IMR-90 (cell line): ENCODE results near the gene ZNF442. TPM values are rescaled to one million over a fixed set of nuclear protein-coding genes. Genes with fewer than 3 reads are reported as not detected.

Experiments used
- ATAC-seq: fragments of 200-7000 bp; cut with Tn5 transposase; 2 replicates; pipeline ENCODE4 v1.9.1; 2020; ENCODE audit warnings: low read depth, mild to moderate bottlenecking, moderate library complexity
- BruUV-seq: library from RNA; stranded (reverse); fragments of 400-500 nt; replicated peaks from 2 replicates; lab custom pipeline; 2021; lab: Mats Ljungman, UMichigan
- CTCF ChIA-PET: fragments of 300-600 bp; formaldehyde crosslinking; extraction: SDS; loops from one replicate; lab custom pipeline; 2021; ENCODE audit warnings: antibody characterized with exemption; lab: Yijun Ruan, JAX
- POLR2A ChIA-PET: fragments of 300-600 bp; sonication (Branson Sonifier 250); formaldehyde crosslinking; loops from one replicate; lab custom pipeline; 2022; ENCODE audit warnings: antibody characterized with exemption; ENCODE audit not compliant: unreplicated experiment; lab: Charles Lee
- DNase-seq: peaks from one replicate; pipeline ENCODE4 v3.0.0; 2013
- H2AFZ ChIP-seq: replicated peaks from 2 replicates; pipeline ENCODE3; 2013; ENCODE audit warnings: low read length, mild to moderate bottlenecking; ENCODE audit not compliant: poor library complexity
- H2AK5ac ChIP-seq: 2 replicates; pipeline ENCODE4 v1.6.1; 2013; ENCODE audit warnings: low read depth, low read length, inconsistent platforms
- H2AK9ac ChIP-seq: replicated peaks from 2 replicates; pipeline ENCODE3; 2013; ENCODE audit warnings: mild to moderate bottlenecking, low read depth, low read length, moderate library complexity; ENCODE audit not compliant: poor library complexity
- H2BK120ac ChIP-seq: 2 replicates; pipeline ENCODE4 v1.6.1; 2013; ENCODE audit warnings: low read depth, low read length, inconsistent platforms
- H2BK15ac ChIP-seq: 3 replicates; pipeline ENCODE4 v1.6.1; 2013; ENCODE audit warnings: low read depth, low read length, inconsistent platforms
- H2BK20ac ChIP-seq: 2 replicates; pipeline ENCODE4 v1.6.1; 2013; ENCODE audit warnings: low read depth, mild to moderate bottlenecking, inconsistent platforms, low read length, moderate library complexity
- H2BK5ac ChIP-seq: 2 replicates; pipeline ENCODE4 v1.6.1; 2013; ENCODE audit warnings: mild to moderate bottlenecking, low read depth, low read length, inconsistent platforms; ENCODE audit not compliant: poor library complexity, severe bottlenecking
- H3K14ac ChIP-seq: replicated peaks from 2 replicates; pipeline ENCODE4 v1.6.1; 2013; ENCODE audit warnings: low read depth, low read length, inconsistent platforms
- H3K18ac ChIP-seq: 2 replicates; pipeline ENCODE4 v1.6.1; 2013; ENCODE audit warnings: low read depth, low read length, control low read depth
- H3K23ac ChIP-seq: 2 replicates; pipeline ENCODE4 v1.6.1; 2013; ENCODE audit warnings: low read depth, low read length, inconsistent platforms
- H3K27ac ChIP-seq: 2 replicates; pipeline ENCODE4 v1.5.1; 2013; ENCODE audit warnings: mild to moderate bottlenecking, control low read depth, low read length; ENCODE audit not compliant: insufficient read depth
- H3K27me3 ChIP-seq: 2 replicates; pipeline ENCODE4 v1.6.1; 2013; ENCODE audit warnings: low read length; ENCODE audit not compliant: control insufficient read depth, insufficient read depth
- H3K36me3 ChIP-seq: 2 replicates; pipeline ENCODE4 v1.6.1; 2013; ENCODE audit warnings: low read length, mixed read lengths; ENCODE audit not compliant: control insufficient read depth, insufficient read depth
- H3K4ac ChIP-seq: 2 replicates; pipeline ENCODE4 v1.6.1; 2013; ENCODE audit warnings: low read depth, low read length, inconsistent platforms
- H3K4me1 ChIP-seq: 2 replicates; pipeline ENCODE4 v1.6.1; 2013; ENCODE audit warnings: low read length, mixed read lengths; ENCODE audit not compliant: control insufficient read depth, insufficient read depth
- H3K4me2 ChIP-seq: 2 replicates; pipeline ENCODE4 v1.6.1; 2013; ENCODE audit warnings: low read depth, mild to moderate bottlenecking, control low read depth, low read length, moderate library complexity
- H3K4me3 ChIP-seq: 2 replicates; pipeline ENCODE4 v1.5.1; 2013; ENCODE audit warnings: low read depth, mild to moderate bottlenecking, control low read depth, low read length, moderate library complexity; ENCODE audit not compliant: insufficient read depth
- H3K56ac ChIP-seq: 2 replicates; pipeline ENCODE4 v1.6.1; 2013; ENCODE audit warnings: low read length, inconsistent platforms; ENCODE audit not compliant: insufficient read depth; ENCODE audit errors: extremely low read depth
- H3K79me1 ChIP-seq, 2 experiments: 2 replicates each; pipeline ENCODE4 v1.6.1; 2013; ENCODE audit warnings: low read length in 2 of 2, inconsistent platforms in 1 of 2, low read depth in 1 of 2
- H3K9ac ChIP-seq: 2 replicates; pipeline ENCODE4 v1.6.1; 2013; ENCODE audit warnings: low read depth, low read length, control low read depth
- H3K9me1 ChIP-seq: 2 replicates; pipeline ENCODE4 v1.6.1; 2013; ENCODE audit warnings: low read length, inconsistent platforms; ENCODE audit not compliant: insufficient read depth
- H3K9me3 ChIP-seq: 2 replicates; pipeline ENCODE4 v1.6.1; 2013; ENCODE audit warnings: low read length; ENCODE audit not compliant: control insufficient read depth, insufficient read depth
- H4K20me1 ChIP-seq: 2 replicates; pipeline ENCODE4 v1.6.1; 2013; ENCODE audit warnings: low read length, inconsistent platforms; ENCODE audit not compliant: insufficient read depth
- H4K5ac ChIP-seq: 2 replicates; pipeline ENCODE4 v1.6.1; 2013; ENCODE audit warnings: mild to moderate bottlenecking, low read depth, low read length, control low read depth
- H4K8ac ChIP-seq, 2 experiments: 2 replicates each; pipeline ENCODE4 v1.6.1; 2013; ENCODE audit warnings: low read depth in 2 of 2, low read length in 2 of 2, control low read depth in 1 of 2, inconsistent platforms in 1 of 2
- H4K91ac ChIP-seq: 2 replicates; pipeline ENCODE4 v1.6.1; 2013; ENCODE audit warnings: low read depth, low read length, inconsistent platforms; ENCODE audit not compliant: insufficient read depth
- BHLHE40 ChIP-seq: fragments of 150-350 bp; IDR thresholded peaks from 2 replicates; pipeline ENCODE4 v1.6.1; 2016; ENCODE audit warnings: mild to moderate bottlenecking, low read depth, low read length
- CEBPB ChIP-seq: IDR thresholded peaks from 2 replicates; pipeline ENCODE4 v1.6.1; 2012; ENCODE audit warnings: low read depth, low read length, improper control_type of control experiment
- CHD1 ChIP-seq: IDR thresholded peaks from 2 replicates; pipeline ENCODE4 v1.6.1; 2012; ENCODE audit warnings: low read depth, low read length, improper control_type of control experiment
- CTCF ChIP-seq: conservative IDR thresholded peaks from 2 replicates; pipeline ENCODE4 v1.5.1; 2012; ENCODE audit warnings: mild to moderate bottlenecking, low read depth, low read length, improper control_type of control experiment
- ELK1 ChIP-seq: fragments of 150-350 bp; IDR thresholded peaks from 2 replicates; pipeline ENCODE4 v1.6.1; 2016; ENCODE audit warnings: low read depth, mild to moderate bottlenecking, low read length, moderate library complexity, borderline replicate concordance
- FOS ChIP-seq: fragments of 150-350 bp; IDR thresholded peaks from 2 replicates; pipeline ENCODE4 v1.6.1; 2016; ENCODE audit warnings: low read depth, low read length
- MAFK ChIP-seq: IDR thresholded peaks from 2 replicates; pipeline ENCODE4 v1.6.1; 2012; ENCODE audit warnings: low read depth, low read length, improper control_type of control experiment
- MAZ ChIP-seq: IDR thresholded peaks from 2 replicates; pipeline ENCODE4 v1.6.1; 2012; ENCODE audit warnings: low read depth, mild to moderate bottlenecking, low read length, improper control_type of control experiment, moderate library complexity, borderline replicate concordance
- MXI1 ChIP-seq: IDR thresholded peaks from 2 replicates; pipeline ENCODE4 v1.6.1; 2012; ENCODE audit warnings: low read depth, mild to moderate bottlenecking, low read length, moderate library complexity, borderline replicate concordance
- NFE2L2 ChIP-seq: fragments of 150-350 bp; IDR thresholded peaks from 2 replicates; pipeline ENCODE4 v1.6.1; 2016; ENCODE audit warnings: low read depth, mild to moderate bottlenecking, low read length
- POLR2A ChIP-seq: IDR thresholded peaks from 2 replicates; pipeline ENCODE4 v1.6.1; 2012; ENCODE audit warnings: mild to moderate bottlenecking, low read depth, low read length
- RAD21 ChIP-seq: IDR thresholded peaks from 2 replicates; pipeline ENCODE4 v1.6.1; 2012; ENCODE audit warnings: low read length, improper control_type of control experiment
- RCOR1 ChIP-seq: IDR thresholded peaks from 2 replicates; pipeline ENCODE4 v1.6.1; 2012; ENCODE audit warnings: mild to moderate bottlenecking, low read length, improper control_type of control experiment; ENCODE audit not compliant: insufficient replicate concordance
- RFX5 ChIP-seq: IDR thresholded peaks from 2 replicates; pipeline ENCODE4 v1.8.0; 2012; ENCODE audit warnings: low read depth, mild to moderate bottlenecking, low read length, moderate library complexity
- SMC3 ChIP-seq: fragments of 150-350 bp; IDR thresholded peaks from 2 replicates; pipeline ENCODE4 v1.6.1; 2016; ENCODE audit warnings: low read depth, mild to moderate bottlenecking, antibody characterized with exemption, low read length, moderate library complexity
- WGBS, 2 experiments: methylation state at CpG; one replicate each; pipeline versions ENCODE4 v1.1.5 to v1.1.7; 2013; ENCODE audit warnings: missing lambda C conversion rate in 2 of 2; ENCODE audit not compliant: insufficient read length in 1 of 2; ENCODE audit errors: extremely low coverage in 2 of 2; 5-methylcytosine and 5-hydroxymethylcytosine counted together
- dilution Hi-C: fragments of 300-500 bp; cut with HindIII; formaldehyde crosslinking; loops from one replicate; pipeline ENCODE4 v1.14.3; 2018; ENCODE audit warnings: low sequenced_read_pairs; ENCODE audit not compliant: unreplicated experiment
- in situ Hi-C: fragments of 300-500 bp; cut with MboI; formaldehyde crosslinking; loops from 3 replicates; pipeline ENCODE4 v1.14.3; 2019; ENCODE audit warnings: low sequenced_read_pairs, inconsistent platforms, mixed read lengths
- intact Hi-C: fragments of 100-400 bp; cut with micrococcal nuclease; formaldehyde crosslinking; loops from 2 replicates; pipeline ENCODE4 v1.10.0; 2022
- polyA plus RNA-seq, 3 experiments: library from polyadenylated mRNA; depleted of rRNA; stranded (reverse); fragments of >200 nt; gene quantifications; 2 replicates each; pipeline ENCODE4 v1.2.3, GENCODE V29; 2012; ENCODE audit warnings: low replicate concordance in 1 of 3
- total RNA-seq: library from RNA; depleted of rRNA; stranded (reverse); fragments of >200 nt; gene quantifications from 2 replicates; pipeline ENCODE4 v1.2.3, GENCODE V29; 2012
- TF ChIP-seq, protein P1 (sequence below): fragments of 150-350 bp; IDR thresholded peaks from 2 replicates; pipeline ENCODE4 v1.6.1; 2017; ENCODE audit warnings: mild to moderate bottlenecking, antibody characterized with exemption, low read length, low read depth

ZNF442 gene
- total and polyA plus RNA-seq, 2 of the 4 experiments (the other 2 are of a cell fraction) = 0.58 to 3.6 TPM

DNA sequence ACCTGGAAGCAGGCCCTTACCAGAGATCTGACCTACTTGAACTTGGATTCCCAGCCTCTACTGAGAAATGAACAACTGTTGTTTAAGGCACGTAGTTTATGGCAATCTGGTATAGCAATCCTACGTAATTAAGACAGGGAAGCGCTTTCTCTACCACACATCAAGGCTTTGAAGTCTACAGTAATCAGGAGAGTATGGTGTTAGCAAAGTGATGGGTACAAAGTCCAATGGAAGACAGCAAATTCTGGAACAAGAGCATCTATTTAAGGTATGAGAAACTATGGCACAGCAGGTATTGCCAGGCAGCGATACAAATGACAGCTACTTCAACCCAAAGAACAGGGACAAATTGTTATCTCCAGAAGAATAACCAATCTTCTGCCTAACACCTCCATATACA lies 35.1 kb downstream of the ZNF442 start:
- BruUV-seq = no TSS peak
- in situ Hi-C loops = no loop called here
- Histone ChIP-seq H2AK9ac (no peak overlapping the region), H2BK5ac (no peak overlapping the region), H4K20me1 (no peaks in the 10 kb centered on the region), H4K5ac (no peak overlapping the region), H3K9me1 (no peaks in the 10 kb centered on the region), H2BK15ac (no peak overlapping the region), H3K4me3 (no peak overlapping the region), H3K56ac (no peak overlapping the region), H2BK20ac (no peak overlapping the region), H3K9me3 (no peaks in the 10 kb centered on the region), H3K4me1 (peaks cover 6% of the 10 kb centered on the region), H4K91ac (no peak overlapping the region), H3K18ac (no peak overlapping the region), H3K14ac (no peak overlapping the region), H2BK120ac (no peak overlapping the region), H4K8ac (no peak overlapping the region), H3K27ac (no peak overlapping the region), H3K9ac (no peak overlapping the region), H3K27me3 (no peaks in the 10 kb centered on the region), H3K4me2 (no peak overlapping the region), H3K36me3 (no peaks in the 10 kb centered on the region), H2AK5ac (no peak overlapping the region), H2AFZ (no peak overlapping the region), H3K79me1 (peaks cover 5 to 12% of the 10 kb centered on the region in 2 experiments; a peak in 3 of 4 replicates), H3K4ac (no peak overlapping the region), H3K23ac (no peak overlapping the region)
- ATAC-seq (no peak), DNase-seq (no peak)
- intact Hi-C loops = loop anchor here (5.0 kb wide), 1 partner anchor 38 kb away; the partner anchor contains the start of gene ZNF44
- WGBS, 2 experiments = no CpG with 5 or more reads among the region's 4 CpGs
- ChIA-PET CTCF (no interaction called here), POLR2A (interaction anchor here (0.5 kb wide), 1 partner anchor 16 kb away, joined by 7 read pairs; no protein-coding TSS in a partner anchor)
- dilution Hi-C loops = no loop called here
- TF ChIP-seq CHD1 (no peak), NFE2L2 (no peak), MXI1 (no peak), RCOR1 (no peak), MAZ (no peak), FOS (no peak), CEBPB (no peak), MAFK (no peak), CTCF (no peak), RFX5 (no peak), POLR2A (no peak), BHLHE40 (no peak), ELK1 (no peak), RAD21 (no peak), SMC3 (no peak)
- TF ChIP-seq, protein P1, sequence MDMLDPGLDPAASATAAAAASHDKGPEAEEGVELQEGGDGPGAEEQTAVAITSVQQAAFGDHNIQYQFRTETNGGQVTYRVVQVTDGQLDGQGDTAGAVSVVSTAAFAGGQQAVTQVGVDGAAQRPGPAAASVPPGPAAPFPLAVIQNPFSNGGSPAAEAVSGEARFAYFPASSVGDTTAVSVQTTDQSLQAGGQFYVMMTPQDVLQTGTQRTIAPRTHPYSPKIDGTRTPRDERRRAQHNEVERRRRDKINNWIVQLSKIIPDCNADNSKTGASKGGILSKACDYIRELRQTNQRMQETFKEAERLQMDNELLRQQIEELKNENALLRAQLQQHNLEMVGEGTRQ = no peak
